GM13977 (cell line): ENCODE measurements around the gene GDPD5.

Source experiments
- DNase-seq: peaks from one replicate; pipeline ENCODE4 v3.0.0; 2012; ENCODE audit warnings: low spot score
- in situ Hi-C: fragments of 300-500 bp; cut with MboI; formaldehyde crosslinking; loops from one replicate; pipeline ENCODE4 v1.12.0; 2022; ENCODE audit warnings: low sequenced_read_pairs, low pct_unique_long_range_greater_than_20kb, mixed read lengths, inconsistent platforms; ENCODE audit not compliant: unreplicated experiment
- TF ChIP-seq, protein P1 (sequence below): IDR thresholded peaks from 2 replicates; pipeline ENCODE4 v1.5.1; 2012; ENCODE audit warnings: mild to moderate bottlenecking, control low read depth; ENCODE audit not compliant: insufficient read depth; ENCODE audit errors: extremely low read depth, missing control alignments

Gene GDPD5

GRCh38 chr11:75535071-75535470 lies 9.3 kb upstream of the GDPD5 start:
- DNase-seq = no peak
- in situ Hi-C loops = no loop called here
- TF ChIP-seq, protein P1, sequence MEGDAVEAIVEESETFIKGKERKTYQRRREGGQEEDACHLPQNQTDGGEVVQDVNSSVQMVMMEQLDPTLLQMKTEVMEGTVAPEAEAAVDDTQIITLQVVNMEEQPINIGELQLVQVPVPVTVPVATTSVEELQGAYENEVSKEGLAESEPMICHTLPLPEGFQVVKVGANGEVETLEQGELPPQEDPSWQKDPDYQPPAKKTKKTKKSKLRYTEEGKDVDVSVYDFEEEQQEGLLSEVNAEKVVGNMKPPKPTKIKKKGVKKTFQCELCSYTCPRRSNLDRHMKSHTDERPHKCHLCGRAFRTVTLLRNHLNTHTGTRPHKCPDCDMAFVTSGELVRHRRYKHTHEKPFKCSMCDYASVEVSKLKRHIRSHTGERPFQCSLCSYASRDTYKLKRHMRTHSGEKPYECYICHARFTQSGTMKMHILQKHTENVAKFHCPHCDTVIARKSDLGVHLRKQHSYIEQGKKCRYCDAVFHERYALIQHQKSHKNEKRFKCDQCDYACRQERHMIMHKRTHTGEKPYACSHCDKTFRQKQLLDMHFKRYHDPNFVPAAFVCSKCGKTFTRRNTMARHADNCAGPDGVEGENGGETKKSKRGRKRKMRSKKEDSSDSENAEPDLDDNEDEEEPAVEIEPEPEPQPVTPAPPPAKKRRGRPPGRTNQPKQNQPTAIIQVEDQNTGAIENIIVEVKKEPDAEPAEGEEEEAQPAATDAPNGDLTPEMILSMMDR = no peak

DNA sequence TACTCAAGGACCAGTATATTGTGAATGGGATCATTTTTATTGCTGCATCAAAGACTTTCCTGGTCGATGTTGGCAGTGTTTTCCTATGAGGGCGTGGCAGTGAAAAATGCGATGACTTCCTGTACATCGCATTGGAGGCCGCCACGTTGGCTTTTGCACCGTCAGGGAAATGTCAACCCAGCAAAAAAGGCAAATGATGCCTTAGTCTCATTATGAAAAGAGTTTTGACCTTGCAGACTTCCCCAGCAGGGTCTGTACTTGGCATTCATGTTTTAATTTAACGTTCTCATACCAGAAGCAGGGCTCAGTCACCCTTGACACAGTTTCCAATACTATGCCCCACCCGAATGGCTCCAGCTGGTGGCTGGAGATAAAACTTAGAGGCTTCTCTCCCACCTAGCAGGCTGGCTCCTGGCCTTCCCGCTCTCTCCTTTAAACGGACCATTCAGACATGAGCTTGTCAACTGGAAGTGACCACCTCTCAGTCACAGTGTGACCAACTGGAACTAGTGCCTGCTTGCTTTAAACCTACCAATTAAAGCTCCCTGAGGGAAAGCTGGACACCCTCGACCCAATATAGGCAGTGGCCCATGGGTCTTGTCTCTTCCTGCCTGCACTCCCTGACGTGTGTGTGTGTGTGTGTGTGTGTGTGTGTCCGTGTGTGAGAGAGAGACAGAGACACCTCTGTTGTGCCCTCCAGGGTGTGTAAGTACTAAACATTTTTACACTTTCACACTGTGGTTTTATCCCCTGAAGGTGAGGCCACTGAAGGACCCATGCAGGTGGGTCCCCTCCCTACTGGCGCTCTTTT lies 8.7 kb upstream of the GDPD5 start:
- in situ Hi-C loops = loop anchor here (5.0 kb wide), 1 partner anchor 87 kb away; no protein-coding TSS in a partner anchor
- TF ChIP-seq, protein P1 = no peak
- DNase-seq = no peak

DNA sequence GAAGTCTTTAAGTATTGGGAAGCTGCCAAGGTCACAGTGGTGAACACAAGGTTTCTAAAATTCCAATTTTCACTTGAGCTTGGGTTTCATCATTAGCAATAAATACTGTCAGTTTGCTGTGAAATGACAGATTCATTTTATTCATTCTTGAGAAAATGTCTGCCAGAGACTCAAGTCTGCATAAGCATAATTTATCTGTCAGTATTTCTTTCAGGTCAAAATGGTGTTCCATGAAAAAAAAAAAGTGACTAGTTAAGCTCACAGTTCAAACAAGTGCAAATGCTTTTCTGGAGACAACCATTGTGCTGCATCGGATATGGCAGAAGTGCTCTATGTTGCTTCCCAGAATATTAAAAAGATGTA lies 8.1 kb upstream of the GDPD5 start:
- in situ Hi-C loops = loop anchor here (5.0 kb wide), 1 partner anchor 87 kb away; no protein-coding TSS in a partner anchor
- TF ChIP-seq, protein P1 = no peak
- no peak for DNase-seq

DNA sequence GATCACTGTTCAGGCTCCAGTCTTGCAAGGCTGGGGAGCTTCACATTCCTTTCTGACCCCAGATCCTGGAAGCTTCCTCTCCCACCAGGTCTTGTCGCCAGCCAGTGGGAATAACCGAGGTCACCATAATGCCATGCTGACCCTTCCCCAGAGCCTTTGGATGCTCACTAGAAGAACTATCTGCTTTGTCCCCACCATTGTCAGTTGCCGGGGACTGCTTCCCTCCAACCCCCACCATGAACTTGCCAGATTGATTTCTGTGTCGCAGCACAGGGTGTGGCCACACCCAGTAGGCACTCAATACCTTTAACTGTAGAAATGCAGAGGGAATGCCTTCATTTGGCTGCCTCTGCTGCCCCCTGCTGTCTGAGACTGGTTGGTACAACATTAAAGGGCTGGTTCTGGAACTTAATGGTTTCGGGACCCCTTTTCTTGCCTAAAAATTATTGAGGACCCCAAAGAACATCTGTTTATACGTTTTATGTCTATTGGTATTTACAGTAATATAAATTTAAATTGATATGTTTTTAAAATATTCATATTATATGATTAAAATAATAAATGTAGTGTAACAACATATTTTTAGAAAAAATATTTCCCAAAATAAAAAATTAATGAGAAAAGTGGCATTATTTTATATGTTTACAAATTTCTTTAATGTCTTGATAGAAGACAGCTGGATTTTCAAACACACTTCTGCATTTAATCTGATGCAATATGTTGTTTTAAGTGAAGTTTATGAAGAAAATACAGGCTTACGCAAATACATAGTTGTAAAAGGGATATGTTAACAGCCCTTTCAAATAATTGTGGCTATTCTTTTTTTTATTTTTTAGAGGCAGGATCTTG lies 6.7 kb upstream of the GDPD5 start:
- peak; percentile 80 for DNase-seq

GRCh38 chr11:75531325-75531724 lies 5.6 kb upstream of the GDPD5 start:
- DNase-seq = no peak
- in situ Hi-C loops = loop anchor here (5.0 kb wide), 1 partner anchor 84 kb away; no protein-coding TSS in a partner anchor
- TF ChIP-seq, protein P1 = no peak

More for the DNA sequence above, 6.7 kb upstream of the GDPD5 start:
- in situ Hi-C loops = loop anchor here (5.0 kb wide), 1 partner anchor 85 kb away; no protein-coding TSS in a partner anchor
- TF ChIP-seq, protein P1 = peak; percentile 87

- in situ Hi-C loops = loop anchor here (5.0 kb wide), 1 partner anchor 83 kb away; no protein-coding TSS in a partner anchor
- DNase-seq = no peak
- TF ChIP-seq, protein P1 = no peak
Measured at GRCh38 chr11:75530577-75530976, 4.8 kb upstream of the GDPD5 start.
